MM.1S (cell line): ENCODE results near the gene MACIR.

Experiments
- CTCF ChIP-seq: fragments of 300-600 bp; sonication (generic); IDR thresholded peaks from 2 replicates; pipeline ENCODE4 v1.5.1; 2016; ENCODE audit warnings: antibody characterized with exemption, low read length, mixed read lengths
- EZH2 ChIP-seq: fragments of 300-600 bp; sonication (generic); optimal IDR thresholded peaks from 2 replicates; pipeline ENCODE3; 2017; ENCODE audit warnings: low read depth, mild to moderate bottlenecking, antibody characterized with exemption, low read length, mixed read lengths
- EZH2phosphoT487 ChIP-seq: fragments of 300-600 bp; sonication (generic); IDR thresholded peaks from 2 replicates; pipeline ENCODE4 v1.6.1; 2018; ENCODE audit warnings: antibody characterized with exemption, low read length

GRCh38 chr5:103264508-103264907 lies 5.9 kb downstream of the MACIR start:
- no peak for TF ChIP-seq CTCF
- no peak for TF ChIP-seq EZH2phosphoT487
- no peak for TF ChIP-seq EZH2
